Neural progenitor cell (in vitro differentiated cells): ENCODE results near the gene GOLGA6L26. TPM values are rescaled to one million over a fixed set of nuclear protein-coding genes. Genes with fewer than 3 reads are reported as not detected.
"Not testable (repeated sequence)": the region's sequence is repeated elsewhere in the genome, so short reads cannot be mapped to it uniquely, and the experiment has no call there.

Experiments
- DNase-seq: peaks from one replicate; pipeline ENCODE4 v3.0.0-alpha.2; 2016; ENCODE audit warnings: low spot score
- H2AFZ ChIP-seq: fragments of 200-600 bp; sonication (generic); replicated peaks from 2 replicates; pipeline ENCODE4 v1.6.1; 2016; ENCODE audit warnings: antibody characterized with exemption
- H3F3A ChIP-seq: fragments of 200-600 bp; sonication (generic); 2 replicates; pipeline ENCODE4 v1.6.1; 2016; ENCODE audit warnings: antibody characterized with exemption, low read depth
- H3K27ac ChIP-seq: fragments of 200-600 bp; sonication (generic); 2 replicates; pipeline ENCODE4 v1.5.1; 2016; ENCODE audit warnings: mild to moderate bottlenecking
- H3K27me3 ChIP-seq: fragments of 200-600 bp; sonication (generic); 2 replicates; pipeline ENCODE4 v1.6.1; 2016; ENCODE audit warnings: mild to moderate bottlenecking, moderate library complexity
- H3K36me3 ChIP-seq: fragments of 200-600 bp; sonication (generic); 2 replicates; pipeline ENCODE4 v1.5.1; 2016
- H3K4me1 ChIP-seq: fragments of 200-600 bp; sonication (generic); 2 replicates; pipeline ENCODE4 v1.6.1; 2016; ENCODE audit warnings: mixed run types
- H3K4me2 ChIP-seq: fragments of 200-600 bp; sonication (generic); 2 replicates; pipeline ENCODE4 v1.6.1; 2016
- H3K4me3 ChIP-seq: fragments of 200-600 bp; sonication (generic); 2 replicates; pipeline ENCODE4 v1.5.1; 2016
- H3K79me2 ChIP-seq: fragments of 200-600 bp; sonication (generic); 2 replicates; pipeline ENCODE4 v1.6.1; 2016; ENCODE audit warnings: low read depth
- H3K9ac ChIP-seq: fragments of 200-600 bp; sonication (generic); 2 replicates; pipeline ENCODE4 v1.6.1; 2016
- H3K9me3 ChIP-seq: fragments of 200-600 bp; sonication (generic); 2 replicates; pipeline ENCODE4 v1.5.1; 2016; ENCODE audit warnings: low read depth
- H4K20me1 ChIP-seq: fragments of 200-600 bp; sonication (generic); 2 replicates; pipeline ENCODE4 v1.6.1; 2016; ENCODE audit warnings: low read depth
- H3K27ac Mint-ChIP-seq: 3 replicates; pipeline ENCODE4 v1.8.0; 2021; ENCODE audit warnings: mixed read lengths
- H3K27me3 Mint-ChIP-seq: 2 replicates; pipeline ENCODE4 v1.8.0; 2022; ENCODE audit warnings: low read depth, mild to moderate bottlenecking, inconsistent platforms, moderate library complexity, mixed read lengths; ENCODE audit not compliant: insufficient read depth
- H3K36me3 Mint-ChIP-seq: 3 replicates; pipeline ENCODE4 v1.8.0; 2021; ENCODE audit warnings: mixed read lengths
- H3K4me1 Mint-ChIP-seq: 3 replicates; pipeline ENCODE4 v1.8.0; 2021; ENCODE audit warnings: mixed read lengths
- H3K4me3 Mint-ChIP-seq: 3 replicates; pipeline ENCODE4 v1.8.0; 2021; ENCODE audit warnings: mild to moderate bottlenecking, moderate library complexity, mixed read lengths
- H3K9me3 Mint-ChIP-seq: 3 replicates; pipeline ENCODE4 v1.8.0; 2020; ENCODE audit warnings: mixed read lengths
- CTCF ChIP-seq: fragments of 200-600 bp; sonication (generic); IDR thresholded peaks from 2 replicates; pipeline ENCODE4 v1.5.1; 2017; ENCODE audit warnings: antibody characterized with exemption, mild to moderate bottlenecking
- total RNA-seq: library from RNA; depleted of rRNA; stranded (reverse); fragments of >200 nt; gene quantifications from 2 replicates; pipeline ENCODE4 v1.2.3, GENCODE V29; 2015; ENCODE audit warnings: low replicate concordance

GOLGA6L26 gene
- total RNA-seq, 1 donor from 2014 or later: not detected

DNA sequence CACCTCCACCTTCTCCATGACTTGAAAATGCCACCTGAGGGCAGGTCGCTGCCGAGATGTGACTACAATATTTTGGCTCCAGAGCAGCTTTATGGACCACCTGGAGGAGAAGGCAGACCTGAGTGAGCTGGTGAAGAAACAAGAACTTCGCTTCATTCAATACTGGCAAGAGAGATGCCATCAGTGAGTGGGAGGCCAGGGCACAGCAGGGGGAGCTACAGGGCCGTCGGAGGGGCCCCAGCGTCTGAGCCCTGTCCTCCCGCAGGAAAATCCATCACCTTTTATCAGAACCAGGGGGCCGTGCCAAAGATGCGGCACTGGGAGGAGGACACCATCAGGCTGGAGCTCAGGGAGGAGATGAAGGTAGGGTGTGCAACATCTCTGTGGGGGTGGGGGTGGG lies 30.3 kb upstream of the GOLGA6L26 start:
- not testable (repeated sequence) for H4K20me1 ChIP-seq, H3K9ac ChIP-seq, H3K9me3 ChIP-seq, H3K27ac Mint-ChIP-seq, H3F3A ChIP-seq, H3K4me3 Mint-ChIP-seq, H3K9me3 Mint-ChIP-seq, H3K4me1 Mint-ChIP-seq, H3K27me3 ChIP-seq, H3K27ac ChIP-seq, H3K36me3 ChIP-seq, H3K27me3 Mint-ChIP-seq, DNase-seq, H3K4me1 ChIP-seq, H3K79me2 ChIP-seq, H3K4me3 ChIP-seq, H2AFZ ChIP-seq, H3K36me3 Mint-ChIP-seq, H3K4me2 ChIP-seq
- TF ChIP-seq CTCF: peak; percentile 13

GRCh38 chr15:23362622-23363021 lies 28.6 kb upstream of the GOLGA6L26 start:
- not testable (repeated sequence) for DNase-seq, H3F3A ChIP-seq, H3K27me3 Mint-ChIP-seq, H3K9ac ChIP-seq, H3K27ac ChIP-seq, H3K9me3 ChIP-seq, H3K36me3 Mint-ChIP-seq, H3K27me3 ChIP-seq, H4K20me1 ChIP-seq, H3K4me1 ChIP-seq, H2AFZ ChIP-seq, H3K4me3 Mint-ChIP-seq, H3K9me3 Mint-ChIP-seq, H3K36me3 ChIP-seq, H3K4me2 ChIP-seq, H3K27ac Mint-ChIP-seq, H3K4me1 Mint-ChIP-seq, H3K4me3 ChIP-seq, H3K79me2 ChIP-seq
- TF ChIP-seq CTCF: peak; percentile 4

DNA sequence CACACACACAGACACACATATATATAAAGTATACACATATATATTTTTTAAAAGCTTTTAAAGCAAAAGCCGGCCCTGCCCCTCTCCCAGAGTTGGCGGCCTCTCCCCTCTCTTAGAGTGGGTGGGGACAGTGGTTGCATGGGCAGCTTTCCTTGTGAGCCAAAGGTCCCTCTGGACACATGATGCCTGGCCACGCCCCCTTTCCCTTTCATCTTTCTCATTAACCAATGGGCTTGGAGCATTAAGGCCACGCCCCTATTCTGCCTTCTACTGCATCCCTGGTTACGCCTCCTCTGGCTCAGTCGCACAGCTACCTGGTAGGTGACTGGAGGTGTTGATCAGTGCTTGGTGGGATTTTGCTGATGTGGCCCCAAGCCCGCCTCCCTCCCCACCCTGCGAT lies 20.5 kb upstream of the GOLGA6L26 start, which contains the start of gene GOLGA8S:
Gene GOLGA8S, plus strand, starts transcription at position 301 of the 400 bp plus-strand sequence. Its CDS starts 62 bp downstream, at position 363.
- H3K27ac Mint-ChIP-seq, H3K79me2 ChIP-seq, H3K9ac ChIP-seq, H3K9me3 ChIP-seq, H3K4me1 ChIP-seq, H3K4me1 Mint-ChIP-seq, DNase-seq, H3F3A ChIP-seq, H3K4me3 Mint-ChIP-seq, H3K36me3 Mint-ChIP-seq, H3K27ac ChIP-seq, H3K9me3 Mint-ChIP-seq, H4K20me1 ChIP-seq, H3K36me3 ChIP-seq, H2AFZ ChIP-seq, H3K4me2 ChIP-seq, H3K27me3 ChIP-seq, H3K4me3 ChIP-seq, H3K27me3 Mint-ChIP-seq: not testable (repeated sequence)

DNA sequence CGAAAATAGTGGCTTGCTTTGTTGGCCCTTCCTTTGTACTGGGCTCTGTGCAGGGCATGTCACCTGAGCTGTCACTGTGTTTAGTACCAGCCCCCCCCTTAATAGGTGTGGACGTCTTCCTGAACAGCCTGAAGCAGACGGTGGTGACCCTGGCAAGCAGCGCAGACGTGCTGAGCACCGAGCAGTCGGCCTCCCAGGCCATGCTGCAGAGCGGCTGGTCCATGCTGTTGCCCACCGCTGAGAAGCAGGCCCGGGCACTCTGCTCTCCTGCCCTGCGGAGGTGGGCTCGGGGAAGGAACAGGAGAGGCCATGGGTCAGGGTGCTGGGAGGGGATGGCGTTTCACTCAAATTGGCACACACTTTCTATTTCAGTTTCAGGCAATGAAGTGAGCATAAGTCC lies 22.8 kb downstream of the GOLGA6L26 start:
- H3K27ac ChIP-seq, H3K27ac Mint-ChIP-seq, H3K4me1 ChIP-seq, H3K4me2 ChIP-seq, H3K27me3 ChIP-seq, H3K4me3 Mint-ChIP-seq, H4K20me1 ChIP-seq, H3K79me2 ChIP-seq, H3K4me1 Mint-ChIP-seq, H3K9ac ChIP-seq, H3K9me3 Mint-ChIP-seq, H2AFZ ChIP-seq, H3K27me3 Mint-ChIP-seq, H3K4me3 ChIP-seq, H3F3A ChIP-seq, DNase-seq, H3K36me3 ChIP-seq, H3K9me3 ChIP-seq: not testable (repeated sequence)
- peaks cover 16% of the 10 kb centered on the region for H3K36me3 Mint-ChIP-seq

GRCh38 chr15:23305921-23306320 lies 28.1 kb downstream of the GOLGA6L26 start:
- H3F3A ChIP-seq, H3K4me3 Mint-ChIP-seq, H2AFZ ChIP-seq, H3K27me3 Mint-ChIP-seq, H4K20me1 ChIP-seq, H3K4me3 ChIP-seq, H3K9me3 ChIP-seq, H3K4me2 ChIP-seq, H3K27me3 ChIP-seq, H3K9me3 Mint-ChIP-seq, H3K27ac ChIP-seq, H3K36me3 ChIP-seq, H3K27ac Mint-ChIP-seq, H3K9ac ChIP-seq, DNase-seq, H3K4me1 ChIP-seq: not testable (repeated sequence)
- peaks cover 10% of the 10 kb centered on the region for H3K79me2 ChIP-seq
- Mint-ChIP-seq H3K36me3 (peaks cover 15% of the 10 kb centered on the region), H3K4me1 (peaks cover 18% of the 10 kb centered on the region)

GRCh38 chr15:23304805-23305204 lies 29.2 kb downstream of the GOLGA6L26 start:
- H4K20me1 ChIP-seq, H3K9me3 ChIP-seq, H2AFZ ChIP-seq, H3K9me3 Mint-ChIP-seq, H3K9ac ChIP-seq, H3K36me3 ChIP-seq, DNase-seq, H3F3A ChIP-seq, H3K27me3 Mint-ChIP-seq, H3K27ac Mint-ChIP-seq, H3K4me1 ChIP-seq, H3K27me3 ChIP-seq, H3K27ac ChIP-seq: not testable (repeated sequence)
- Histone ChIP-seq H3K4me3 (peak overlapping the region; percentile 54), H3K79me2 (peaks cover 10% of the 10 kb centered on the region), H3K4me2 (peak overlapping the region; percentile 15)
- H3K4me3 Mint-ChIP-seq: peak overlapping the region; percentile 91
- peaks cover 14% of the 10 kb centered on the region for H3K36me3 Mint-ChIP-seq
- peaks cover 18% of the 10 kb centered on the region for H3K4me1 Mint-ChIP-seq

DNA sequence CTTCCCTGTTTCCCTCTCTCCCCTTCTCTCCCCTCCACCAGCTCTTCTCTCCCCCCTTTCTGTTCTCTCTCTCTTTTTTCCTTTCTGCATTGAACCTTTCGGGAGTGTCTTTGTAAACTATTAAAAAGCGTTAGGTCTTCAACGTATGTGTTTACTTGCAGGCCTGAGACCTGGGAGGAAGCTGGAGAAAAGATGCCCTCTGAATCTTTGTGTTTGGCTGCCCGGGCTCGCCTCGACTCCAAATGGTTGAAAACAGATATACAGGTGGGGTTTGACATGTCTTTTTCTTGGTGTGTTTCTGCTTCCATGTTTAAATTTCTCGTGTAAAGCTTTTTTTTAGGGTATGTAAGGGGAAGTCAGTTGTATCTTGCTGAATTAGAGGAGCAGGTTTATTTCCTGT lies 29.7 kb downstream of the GOLGA6L26 start:
- not testable (repeated sequence) for H3K36me3 ChIP-seq, H3K9ac ChIP-seq, H4K20me1 ChIP-seq, H3F3A ChIP-seq, H3K9me3 ChIP-seq, DNase-seq, H3K4me1 ChIP-seq, H3K9me3 Mint-ChIP-seq, H3K27ac Mint-ChIP-seq, H3K27me3 Mint-ChIP-seq, H2AFZ ChIP-seq, H3K27ac ChIP-seq, H3K27me3 ChIP-seq
- H3K4me3 Mint-ChIP-seq: peak overlapping the region; percentile 91
- peak overlapping the region; percentile 77 for H3K4me2 ChIP-seq
- peak overlapping the region; percentile 54 for H3K4me3 ChIP-seq
- peaks cover 10% of the 10 kb centered on the region for H3K79me2 ChIP-seq
- peaks cover 18% of the 10 kb centered on the region for H3K4me1 Mint-ChIP-seq
- peaks cover 11% of the 10 kb centered on the region for H3K36me3 Mint-ChIP-seq
